Ectodermal cell (in vitro differentiated cells): ENCODE data around the gene KCNQ5.

Experiments
- H3K27ac ChIP-seq: 2 replicates; pipeline ENCODE4 v1.7.0; 2013; ENCODE audit warnings: mild to moderate bottlenecking, low read depth, low read length; ENCODE audit not compliant: insufficient read depth, poor library complexity, severe bottlenecking
- H3K27me3 ChIP-seq: 2 replicates; pipeline ENCODE4 v1.7.0; 2013; ENCODE audit warnings: mild to moderate bottlenecking, low read length; ENCODE audit not compliant: insufficient read depth, control insufficient read depth, poor library complexity, severe bottlenecking
- H3K36me3 ChIP-seq: one replicate; pipeline ENCODE4 v1.7.0; 2013; ENCODE audit warnings: low read length; ENCODE audit not compliant: control insufficient read depth, insufficient read depth
- H3K4me1 ChIP-seq: one replicate; pipeline ENCODE4 v1.7.0; 2013; ENCODE audit warnings: low read length; ENCODE audit not compliant: control insufficient read depth, insufficient read depth
- H3K4me3 ChIP-seq: 2 replicates; pipeline ENCODE4 v1.7.0; 2013; ENCODE audit warnings: low read depth, low read length, control low read depth; ENCODE audit not compliant: insufficient read depth
- H3K9me3 ChIP-seq: 2 replicates; pipeline ENCODE4 v1.7.0; 2013; ENCODE audit warnings: mild to moderate bottlenecking, low read length, moderate library complexity; ENCODE audit not compliant: control insufficient read depth
- WGBS, 2 experiments: methylation state at CpG; one replicate each; pipeline ENCODE4 v1.1.7; 2013; ENCODE audit warnings: missing lambda C conversion rate in 2 of 2; 5-methylcytosine and 5-hydroxymethylcytosine counted together

Gene KCNQ5

DNA sequence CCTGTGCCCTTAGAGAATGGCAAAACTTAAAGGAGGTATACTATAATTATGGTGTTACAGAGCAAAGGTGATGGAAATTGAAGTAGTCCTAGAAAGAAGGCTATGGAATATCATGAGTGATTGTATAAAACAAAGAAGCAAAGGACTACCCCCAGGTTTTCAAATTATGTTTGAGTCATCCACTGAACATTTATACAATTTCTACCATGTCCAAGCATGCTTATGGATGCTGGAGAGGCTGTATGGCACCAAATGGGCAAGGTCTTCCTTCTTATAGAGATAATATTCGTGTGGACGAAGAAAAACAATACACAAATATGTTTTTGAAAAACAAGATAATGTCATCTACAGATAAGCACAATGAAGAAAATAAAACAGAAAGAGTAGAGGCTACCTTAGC is 425.9 kb downstream of the KCNQ5 start:
- Histone ChIP-seq H3K4me1 (no peaks in the 10 kb centered on the region), H3K9me3 (no peaks in the 10 kb centered on the region), H3K4me3 (no peak overlapping the region), H3K36me3 (no peaks in the 10 kb centered on the region), H3K27me3 (no peaks in the 10 kb centered on the region), H3K27ac (no peak overlapping the region)
- 40% methylated on average over 2 of the region's 2 CpGs; no CpG with 5 or more reads in 1 of the 2 experiments for WGBS, 2 experiments

- Histone ChIP-seq H3K27me3 (no peaks in the 10 kb centered on the region), H3K4me3 (no peak overlapping the region), H3K4me1 (no peaks in the 10 kb centered on the region), H3K27ac (no peak overlapping the region), H3K36me3 (no peaks in the 10 kb centered on the region), H3K9me3 (no peaks in the 10 kb centered on the region)
- WGBS, 2 experiments = 81 to 83% methylated on average over 1 of the region's 1 CpG
These were observed 428.2 kb downstream of the KCNQ5 start for GRCh38 chr6:73049971-73050594.

- Histone ChIP-seq H3K27ac (no peak overlapping the region), H3K4me1 (no peaks in the 10 kb centered on the region), H3K36me3 (no peaks in the 10 kb centered on the region), H3K9me3 (no peaks in the 10 kb centered on the region), H3K4me3 (no peak overlapping the region), H3K27me3 (no peaks in the 10 kb centered on the region)
- 100% methylated on average over 1 of the region's 1 CpG; no CpG with 5 or more reads in 1 of the 2 experiments for WGBS, 2 experiments
These were observed 428.8 kb downstream of the KCNQ5 start for GRCh38 chr6:73050706-73051105.

DNA sequence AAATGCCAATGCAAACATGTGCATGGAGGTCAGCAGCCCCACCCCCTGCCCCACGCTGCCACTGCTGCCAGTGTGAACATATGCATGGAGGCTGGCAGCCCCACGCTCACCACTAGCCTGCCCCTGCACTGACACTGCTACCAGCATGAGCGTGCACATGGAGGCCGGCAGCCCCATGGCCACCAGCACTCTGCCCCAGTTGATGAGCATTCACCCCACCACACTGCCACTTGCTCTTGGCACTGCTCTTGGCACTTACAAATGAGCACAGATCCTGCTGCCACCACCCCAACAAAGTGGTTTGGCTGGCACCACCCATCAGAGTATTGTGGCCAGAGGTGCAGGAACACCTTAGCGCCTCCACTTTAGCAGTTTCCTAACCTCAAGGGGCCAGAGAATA is 429.3 kb downstream of the KCNQ5 start:
- 91 to 95% methylated on average over 5 of the region's 5 CpGs for WGBS, 2 experiments
- Histone ChIP-seq H3K4me3 (no peak overlapping the region), H3K4me1 (no peaks in the 10 kb centered on the region), H3K9me3 (no peaks in the 10 kb centered on the region), H3K27me3 (no peaks in the 10 kb centered on the region), H3K27ac (no peak overlapping the region), H3K36me3 (no peaks in the 10 kb centered on the region)

- H3K4me1 ChIP-seq = no peaks in the 10 kb centered on the region
- H3K36me3 ChIP-seq = no peaks in the 10 kb centered on the region
- H3K4me3 ChIP-seq = no peak overlapping the region
- H3K27me3 ChIP-seq = no peaks in the 10 kb centered on the region
- 87 to 88% methylated on average over 11 of the region's 11 CpGs for WGBS, 2 experiments
- H3K9me3 ChIP-seq = no peaks in the 10 kb centered on the region
- H3K27ac ChIP-seq = no peak overlapping the region
These were observed 433.1 kb downstream of the KCNQ5 start for GRCh38 chr6:73054958-73055357.

GRCh38 chr6:73058736-73059135 is 436.9 kb downstream of the KCNQ5 start:
- H3K27me3 ChIP-seq = no peaks in the 10 kb centered on the region
- 87 to 88% methylated on average over 3 of the region's 3 CpGs for WGBS, 2 experiments

DNA sequence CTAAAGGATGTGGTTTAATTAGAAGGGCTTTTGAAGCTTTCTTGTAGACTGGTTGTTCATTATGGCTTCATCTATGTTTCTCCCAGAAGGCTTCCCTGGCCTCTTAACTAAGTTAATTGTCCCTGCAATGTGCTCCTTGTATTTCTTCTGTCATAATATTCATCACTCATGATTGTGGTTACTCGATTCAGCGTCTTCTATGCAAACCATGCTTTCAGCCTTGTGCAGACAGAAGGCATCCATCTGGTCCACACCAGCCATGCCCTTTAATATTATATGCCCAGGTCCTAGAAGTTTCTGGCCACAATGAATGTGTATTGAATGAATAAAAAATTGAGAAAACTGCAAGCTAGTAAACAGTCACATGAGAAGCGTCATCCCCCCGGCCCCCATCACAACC is 440.3 kb downstream of the KCNQ5 start:
- 60 to 71% methylated on average over 3 to 4 of the region's 4 CpGs for WGBS, 2 experiments
- Histone ChIP-seq H3K4me1 (no peaks in the 10 kb centered on the region), H3K27ac (no peak overlapping the region), H3K4me3 (no peak overlapping the region), H3K27me3 (no peaks in the 10 kb centered on the region), H3K36me3 (no peaks in the 10 kb centered on the region), H3K9me3 (no peaks in the 10 kb centered on the region)

More at GRCh38 chr6:73058736-73059135, 436.9 kb downstream of the KCNQ5 start:
- Histone ChIP-seq H3K4me3 (no peak overlapping the region), H3K4me1 (no peaks in the 10 kb centered on the region), H3K9me3 (no peaks in the 10 kb centered on the region), H3K36me3 (no peaks in the 10 kb centered on the region), H3K27ac (no peak overlapping the region)

DNA sequence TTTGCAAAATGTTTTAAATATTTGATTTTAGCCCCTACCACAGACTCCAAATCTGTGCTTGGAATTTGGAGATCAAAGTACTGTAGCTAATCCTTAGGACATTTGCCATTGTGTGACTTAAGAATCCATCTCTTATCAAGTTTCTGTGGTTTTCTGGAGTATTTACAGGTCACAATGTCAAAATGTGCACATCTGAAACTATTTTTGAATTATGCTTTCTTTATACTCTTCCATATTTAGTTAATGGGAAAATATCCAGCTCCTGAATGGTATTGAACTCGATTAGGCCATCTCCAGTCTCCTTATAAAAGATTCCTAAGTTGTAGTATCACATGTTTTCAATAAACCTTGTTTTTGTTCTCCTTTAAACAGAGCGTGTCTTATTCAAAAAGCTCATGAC is 441.0 kb downstream of the KCNQ5 start:
- no peaks in the 10 kb centered on the region for H3K4me1 ChIP-seq
- H3K27me3 ChIP-seq = no peaks in the 10 kb centered on the region
- no peaks in the 10 kb centered on the region for H3K36me3 ChIP-seq
- no peak overlapping the region for H3K4me3 ChIP-seq
- H3K9me3 ChIP-seq = no peaks in the 10 kb centered on the region
- WGBS, 2 experiments = 78 to 82% methylated on average over 1 to 2 of the region's 2 CpGs
- no peak overlapping the region for H3K27ac ChIP-seq

DNA sequence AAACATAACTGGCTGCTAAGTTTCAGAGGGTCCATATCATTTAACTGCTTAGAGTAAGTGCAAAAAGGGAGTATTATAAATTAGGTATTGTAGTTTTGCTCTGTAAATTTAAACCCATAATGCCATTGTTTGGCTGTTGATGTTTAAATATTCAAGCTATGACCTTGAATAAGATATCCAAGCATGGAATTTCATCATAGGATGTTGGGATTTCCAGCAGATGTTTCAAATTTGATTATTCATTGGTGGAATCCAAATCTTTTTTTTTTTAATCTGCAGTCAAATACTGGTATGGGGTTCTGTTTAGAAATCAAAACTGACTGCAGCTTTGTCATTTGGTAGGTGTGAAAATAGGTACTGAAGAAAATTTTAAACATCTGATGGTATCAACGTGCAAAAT is 442.4 kb downstream of the KCNQ5 start:
- H3K36me3 ChIP-seq = no peaks in the 10 kb centered on the region

DNA sequence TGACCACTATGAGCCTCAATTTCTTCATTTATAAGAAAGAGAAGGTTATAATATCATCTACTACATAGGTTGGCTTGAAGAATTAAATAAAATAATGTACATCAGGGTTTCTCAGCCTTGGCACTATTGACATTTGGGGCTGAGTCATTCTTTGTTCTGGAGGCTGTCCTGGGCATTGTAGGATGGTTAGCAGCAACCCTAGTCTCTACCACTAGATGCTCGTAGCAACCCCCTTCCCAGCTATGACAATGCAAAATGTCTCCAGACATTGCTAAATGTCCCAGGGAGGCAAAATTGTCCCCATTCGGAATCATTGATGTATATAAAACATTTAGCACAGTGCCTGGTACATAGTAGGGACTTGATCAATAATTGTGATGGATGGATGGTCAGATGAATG is 451.4 kb downstream of the KCNQ5 start:
- Histone ChIP-seq H3K36me3 (no peaks in the 10 kb centered on the region), H3K9me3 (no peaks in the 10 kb centered on the region), H3K27ac (no peak overlapping the region), H3K27me3 (no peaks in the 10 kb centered on the region), H3K4me1 (no peaks in the 10 kb centered on the region), H3K4me3 (no peak overlapping the region)
- 89 to 93% methylated on average over 2 of the region's 2 CpGs for WGBS, 2 experiments

More for the DNA sequence above, 442.4 kb downstream of the KCNQ5 start:
- Histone ChIP-seq H3K4me3 (no peak overlapping the region), H3K27ac (no peak overlapping the region), H3K9me3 (no peaks in the 10 kb centered on the region), H3K4me1 (no peaks in the 10 kb centered on the region), H3K27me3 (no peaks in the 10 kb centered on the region)
- 50% methylated on average over 1 of the region's 1 CpG; no CpG with 5 or more reads in 1 of the 2 experiments for WGBS, 2 experiments

DNA sequence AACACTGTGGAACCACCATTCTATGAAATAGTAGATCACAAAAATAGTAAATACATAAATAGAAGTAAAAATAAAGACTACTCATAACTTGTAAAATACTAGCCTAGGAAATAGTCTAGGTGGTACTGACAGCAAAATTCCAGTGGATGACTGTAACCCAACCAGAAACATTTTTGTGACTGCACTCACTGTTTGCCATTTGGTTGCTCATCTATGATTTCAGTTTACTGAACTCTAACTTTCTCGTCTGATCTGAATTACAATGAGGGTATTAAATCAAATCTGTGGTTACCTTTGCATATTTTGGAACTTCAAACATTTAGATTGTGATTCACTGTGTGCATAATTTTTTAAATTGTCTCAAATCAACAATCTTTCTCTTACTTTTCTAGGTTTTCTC is 452.3 kb downstream of the KCNQ5 start:
- H3K27me3 ChIP-seq = no peaks in the 10 kb centered on the region
- 100% methylated on average over 1 of the region's 1 CpG for WGBS, 2 experiments
- no peaks in the 10 kb centered on the region for H3K36me3 ChIP-seq
- H3K4me1 ChIP-seq = no peaks in the 10 kb centered on the region
- no peak overlapping the region for H3K27ac ChIP-seq
- H3K9me3 ChIP-seq = no peaks in the 10 kb centered on the region
- H3K4me3 ChIP-seq = no peak overlapping the region
